NOMO-1 (cell line): Measurements from ENCODE around the gene TMEM225B.
"Not testable (repeated sequence)": the region's sequence is repeated elsewhere in the genome, so short reads cannot be mapped to it uniquely, and the experiment has no call there.

Experiments
- DNase-seq, 2 experiments: peaks; one replicate each; lab custom pipeline; 2025; ENCODE audit not compliant: unreplicated experiment in 2 of 2; lab: John Stamatoyannopoulos, UW

The TMEM225B gene

GRCh38 chr7:99579281-99579955, 18.6 kb upstream of the TMEM225B start:
- DNase-seq: no peak

- DNase-seq: peak in 1 of 2 experiments; percentile 31
Observed at GRCh38 chr7:99579956-99580777, 17.9 kb upstream of the TMEM225B start.

- DNase-seq: not testable (repeated sequence)
Observed at GRCh38 chr7:99580778-99581332, 17.2 kb upstream of the TMEM225B start.

GRCh38 chr7:99588868-99589267, 9.2 kb upstream of the TMEM225B start:
- no peak for DNase-seq

- peak in 1 of 2 experiments; percentile 50 for DNase-seq
Observed at GRCh38 chr7:99594948-99595745, 2.9 kb upstream of the TMEM225B start.

GRCh38 chr7:99596408-99596955, 1.6 kb upstream of the TMEM225B start:
- DNase-seq: no peak

GRCh38 chr7:99599836-99600235, 1.8 kb downstream of the TMEM225B start:
- no peak for DNase-seq

GRCh38 chr7:99601656-99602310, 3.7 kb downstream of the TMEM225B start:
- DNase-seq: no peak

GRCh38 chr7:99605527-99605926, 7.5 kb downstream of the TMEM225B start:
- no peak for DNase-seq

- DNase-seq: no peak
Observed at GRCh38 chr7:99606531-99606930, 8.5 kb downstream of the TMEM225B start.

GRCh38 chr7:99607548-99607947, 9.5 kb downstream of the TMEM225B start:
- DNase-seq: no peak

- DNase-seq: no peak
Observed at GRCh38 chr7:99614495-99614894, 16.4 kb downstream of the TMEM225B start.

- no peak for DNase-seq
Observed at GRCh38 chr7:99615989-99616358, 17.9 kb downstream of the TMEM225B start.

- peak; percentile 83 to 92 for DNase-seq
Observed at GRCh38 chr7:99616359-99617191, 18.5 kb downstream of the TMEM225B start, which contains the start of gene ZSCAN25. ZSCAN25 (plus strand) TSS chr7:99616946; CDS start chr7:99619607, 2,661 bp downstream.

GRCh38 chr7:99617192-99617781, 19.2 kb downstream of the TMEM225B start:
- peak in 1 of 2 experiments; percentile 54 for DNase-seq

- DNase-seq: no peak
Observed at GRCh38 chr7:99618726-99619125, 20.7 kb downstream of the TMEM225B start.

- no peak for DNase-seq
Observed at GRCh38 chr7:99619571-99620130, 21.6 kb downstream of the TMEM225B start.

GRCh38 chr7:99621271-99621670, 23.2 kb downstream of the TMEM225B start:
- no peak for DNase-seq
